ENCODE results near the gene CAPN13.

Gene CAPN13

GRCh38 chr2:30765876-30766470 lies 41.3 kb downstream of the CAPN13 start:
- TF ChIP-seq POLR2A (IDR thresholded peaks at IDR 0.05; ENCODE audit: low read depth, low read length) (no peak), POLR2AphosphoS5 (IDR thresholded peaks at IDR 0.05; ENCODE audit: low read depth, low read length) (no peak), SPI1 (IDR thresholded peaks at IDR 0.05; ENCODE audit: low read depth, low read length) (no peak)
- FAIRE-seq (no peak), DNase-seq (ENCODE audit: insufficient read length, low spot score) (no peak)

- no peak for TF ChIP-seq SPI1 (IDR thresholded peaks at IDR 0.05; ENCODE audit: low read depth, low read length)
- TF ChIP-seq TAF1 (IDR thresholded peaks at IDR 0.05; ENCODE audit: low read depth, low read length): no peak
- no peak for TF ChIP-seq POLR2AphosphoS5 (IDR thresholded peaks at IDR 0.05; ENCODE audit: low read depth, low read length)
- TF ChIP-seq POLR2A (IDR thresholded peaks at IDR 0.05; ENCODE audit: low read depth, low read length): no peak
- no peak for TF ChIP-seq PAX5 (IDR thresholded peaks at IDR 0.05; ENCODE audit: insufficient read depth, low read length, severe bottlenecking)
- TF ChIP-seq POU2F2 (IDR thresholded peaks at IDR 0.05; ENCODE audit: low read depth, low read length): no peak
- FAIRE-seq (no peak), DNase-seq (ENCODE audit: insufficient read length, low spot score) (no peak)
Measured at GRCh38 chr2:30765191-30765590, 42.1 kb downstream of the CAPN13 start.

DNA sequence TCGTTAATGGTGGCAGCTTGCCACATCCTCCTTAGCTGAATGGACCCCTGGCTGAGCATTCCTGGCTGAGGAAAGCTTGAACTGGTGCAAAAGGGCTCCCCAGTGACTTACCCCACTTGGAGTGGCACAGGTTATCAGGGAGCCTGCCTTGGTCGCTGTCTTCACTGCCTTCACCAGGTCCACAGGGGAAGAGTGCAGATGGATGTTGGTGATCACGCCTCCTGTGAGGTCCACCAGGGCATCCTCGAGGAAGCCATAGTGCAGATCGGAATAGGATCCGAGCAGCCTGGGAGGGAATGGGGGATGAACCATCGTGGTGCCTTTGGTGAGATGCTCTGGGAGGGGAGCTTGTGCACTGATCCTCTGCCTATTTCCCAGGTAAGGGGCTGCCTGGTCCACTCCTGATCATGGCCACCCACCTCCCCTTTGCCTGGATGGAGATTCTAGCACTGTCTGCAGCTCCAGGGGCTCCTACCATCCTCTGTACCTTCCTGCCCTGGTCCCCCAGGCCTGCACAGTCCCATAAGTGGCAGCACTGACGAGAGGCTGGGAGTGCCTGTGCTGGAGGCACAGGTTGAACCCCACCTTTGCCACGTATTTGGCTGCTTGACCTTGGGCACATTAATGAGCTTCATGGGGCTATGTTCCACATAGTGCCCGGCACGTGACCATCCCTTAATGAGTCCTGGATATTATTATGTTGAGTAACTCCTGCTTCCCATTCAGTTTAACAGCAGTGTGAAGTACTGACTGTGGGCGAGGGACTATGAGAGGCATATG lies 43.0 kb downstream of the CAPN13 start:
- DNase-seq (ENCODE audit: insufficient read length, low spot score) (no peak), FAIRE-seq (no peak)
- TF ChIP-seq POLR2A (IDR thresholded peaks at IDR 0.05; ENCODE audit: low read depth, low read length) (no peak), TAF1 (IDR thresholded peaks at IDR 0.05; ENCODE audit: low read depth, low read length) (no peak), SPI1 (IDR thresholded peaks at IDR 0.05; ENCODE audit: low read depth, low read length) (no peak), PAX5 (IDR thresholded peaks at IDR 0.05; ENCODE audit: insufficient read depth, low read length, severe bottlenecking) (no peak), POLR2AphosphoS5 (IDR thresholded peaks at IDR 0.05; ENCODE audit: low read depth, low read length) (no peak), POU2F2 (IDR thresholded peaks at IDR 0.05; ENCODE audit: low read depth, low read length) (no peak)

DNA sequence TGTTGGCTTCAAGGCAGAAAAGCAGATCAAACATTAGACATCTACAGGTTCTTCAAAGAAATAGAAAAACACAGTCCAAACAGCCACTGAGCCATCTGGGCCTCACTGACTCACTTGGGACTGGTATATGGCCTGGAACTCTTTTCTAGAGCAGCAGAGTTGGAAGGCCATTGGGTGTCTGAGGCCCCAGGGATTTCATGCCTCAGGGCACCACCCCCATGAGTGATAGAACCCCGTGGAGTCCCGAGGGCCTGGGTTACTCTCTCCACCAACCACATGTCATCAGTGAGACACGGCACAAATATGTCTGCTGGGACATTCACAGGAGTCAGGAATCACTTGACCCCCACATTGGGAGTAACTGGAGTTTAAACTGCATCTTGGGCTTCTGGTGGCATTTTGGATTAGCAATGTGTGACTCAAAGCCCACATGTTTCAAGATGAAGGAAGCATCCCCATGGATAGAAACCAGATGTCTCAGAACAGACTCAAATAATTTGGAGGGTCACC lies 44.0 kb downstream of the CAPN13 start:
- no peak for DNase-seq (ENCODE audit: insufficient read length, low spot score)
- FAIRE-seq: no peak
- no peak for TF ChIP-seq POLR2AphosphoS5 (IDR thresholded peaks at IDR 0.05; ENCODE audit: low read depth, low read length)
- no peak for TF ChIP-seq TAF1 (IDR thresholded peaks at IDR 0.05; ENCODE audit: low read depth, low read length)
- TF ChIP-seq POU2F2 (IDR thresholded peaks at IDR 0.05; ENCODE audit: low read depth, low read length): no peak
- TF ChIP-seq PAX5 (IDR thresholded peaks at IDR 0.05; ENCODE audit: insufficient read depth, low read length, severe bottlenecking): no peak
- no peak for TF ChIP-seq SPI1 (IDR thresholded peaks at IDR 0.05; ENCODE audit: low read depth, low read length)
- no peak for TF ChIP-seq POLR2A (IDR thresholded peaks at IDR 0.05; ENCODE audit: low read depth, low read length)

DNA sequence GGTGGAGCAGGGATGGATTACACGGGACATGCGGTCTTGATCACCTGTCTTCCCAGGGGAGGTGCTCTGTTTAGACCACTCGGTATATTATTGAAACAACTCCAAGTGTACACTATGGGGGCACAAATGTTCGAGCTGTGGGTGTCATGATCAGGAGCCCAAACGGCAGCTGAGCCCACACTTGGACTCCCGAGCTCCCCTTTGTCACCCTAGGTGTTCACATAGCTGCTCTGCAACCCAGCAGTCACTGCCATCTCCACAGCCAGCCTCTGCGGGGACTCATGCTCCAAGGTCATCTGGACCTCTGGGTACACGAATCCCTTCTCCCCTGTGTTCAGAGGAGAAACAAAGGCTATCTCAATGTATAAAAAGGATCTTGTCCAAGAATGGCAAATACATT lies 46.0 kb downstream of the CAPN13 start:
- TF ChIP-seq SPI1 (IDR thresholded peaks at IDR 0.05; ENCODE audit: low read depth, low read length) (no peak), POLR2A (IDR thresholded peaks at IDR 0.05; ENCODE audit: low read depth, low read length) (no peak), PAX5 (IDR thresholded peaks at IDR 0.05; ENCODE audit: insufficient read depth, low read length, severe bottlenecking) (no peak), TAF1 (IDR thresholded peaks at IDR 0.05; ENCODE audit: low read depth, low read length) (no peak), POLR2AphosphoS5 (IDR thresholded peaks at IDR 0.05; ENCODE audit: low read depth, low read length) (no peak), POU2F2 (IDR thresholded peaks at IDR 0.05; ENCODE audit: low read depth, low read length) (no peak)
- DNase-seq (ENCODE audit: insufficient read length, low spot score) (no peak), FAIRE-seq (no peak)

DNA sequence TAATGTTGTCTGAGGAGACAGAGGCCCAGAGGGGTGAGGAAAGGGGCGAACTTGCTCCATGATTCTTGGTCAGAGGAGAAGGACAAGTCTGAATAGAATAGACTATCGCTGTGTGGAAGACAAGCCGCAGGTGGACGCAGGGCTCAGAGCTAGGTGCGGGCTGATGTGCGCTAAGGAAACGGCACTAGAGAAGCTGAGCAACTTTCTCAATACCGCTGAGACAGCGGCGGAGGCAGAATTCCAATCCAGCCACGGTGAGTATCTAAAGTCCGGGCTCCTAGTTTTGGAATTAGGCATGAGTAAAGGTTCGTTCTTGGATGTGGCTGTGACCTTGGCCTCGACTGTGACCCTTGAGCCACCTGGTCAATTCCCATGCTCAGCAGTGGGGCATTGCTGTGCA lies 47.8 kb downstream of the CAPN13 start:
- DNase-seq (ENCODE audit: insufficient read length, low spot score) (no peak), FAIRE-seq (no peak)
- TF ChIP-seq SPI1 (IDR thresholded peaks at IDR 0.05; ENCODE audit: low read depth, low read length) (no peak), POLR2A (IDR thresholded peaks at IDR 0.05; ENCODE audit: low read depth, low read length) (no peak), POLR2AphosphoS5 (IDR thresholded peaks at IDR 0.05; ENCODE audit: low read depth, low read length) (no peak), PAX5 (IDR thresholded peaks at IDR 0.05; ENCODE audit: insufficient read depth, low read length, severe bottlenecking) (no peak), TAF1 (IDR thresholded peaks at IDR 0.05; ENCODE audit: low read depth, low read length) (no peak), POU2F2 (IDR thresholded peaks at IDR 0.05; ENCODE audit: low read depth, low read length) (no peak)

DNA sequence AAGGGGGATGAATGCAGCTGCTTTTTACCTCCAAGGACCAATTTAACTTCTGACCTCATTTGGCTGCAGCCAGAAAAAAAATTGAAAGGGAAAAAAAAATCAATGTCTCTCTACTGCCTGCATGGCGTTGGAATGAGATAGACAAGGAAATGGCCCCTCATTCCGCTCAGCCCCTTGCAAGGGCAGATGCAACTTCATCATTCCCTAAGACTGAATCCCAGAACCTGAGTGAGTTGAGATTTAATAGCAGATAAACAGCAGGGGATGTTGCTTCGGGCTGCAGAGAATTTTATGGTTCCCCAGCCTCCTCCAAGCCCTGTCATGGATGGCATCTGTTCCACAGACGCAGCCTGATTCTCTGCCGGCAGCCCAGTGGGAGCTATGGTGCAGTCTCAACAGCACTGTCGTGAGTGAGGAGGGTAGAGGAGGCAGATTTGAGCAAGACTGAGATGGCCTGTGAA lies 49.0 kb downstream of the CAPN13 start:
- DNase-seq (ENCODE audit: insufficient read length, low spot score): no peak
- no peak for FAIRE-seq
- TF ChIP-seq TAF1 (IDR thresholded peaks at IDR 0.05; ENCODE audit: low read depth, low read length) (no peak), POLR2AphosphoS5 (IDR thresholded peaks at IDR 0.05; ENCODE audit: low read depth, low read length) (no peak), SPI1 (IDR thresholded peaks at IDR 0.05; ENCODE audit: low read depth, low read length) (no peak), POLR2A (IDR thresholded peaks at IDR 0.05; ENCODE audit: low read depth, low read length) (no peak), POU2F2 (IDR thresholded peaks at IDR 0.05; ENCODE audit: low read depth, low read length) (no peak), PAX5 (IDR thresholded peaks at IDR 0.05; ENCODE audit: insufficient read depth, low read length, severe bottlenecking) (no peak)

- DNase-seq (ENCODE audit: insufficient read length, low spot score) (no peak), FAIRE-seq (no peak)
- TF ChIP-seq POLR2AphosphoS5 (IDR thresholded peaks at IDR 0.05; ENCODE audit: low read depth, low read length) (no peak), POU2F2 (IDR thresholded peaks at IDR 0.05; ENCODE audit: low read depth, low read length) (no peak), TAF1 (IDR thresholded peaks at IDR 0.05; ENCODE audit: low read depth, low read length) (no peak), PAX5 (IDR thresholded peaks at IDR 0.05; ENCODE audit: insufficient read depth, low read length, severe bottlenecking) (no peak), SPI1 (IDR thresholded peaks at IDR 0.05; ENCODE audit: low read depth, low read length) (no peak)
Measured at GRCh38 chr2:30757749-30758148, 49.5 kb downstream of the CAPN13 start.

DNA sequence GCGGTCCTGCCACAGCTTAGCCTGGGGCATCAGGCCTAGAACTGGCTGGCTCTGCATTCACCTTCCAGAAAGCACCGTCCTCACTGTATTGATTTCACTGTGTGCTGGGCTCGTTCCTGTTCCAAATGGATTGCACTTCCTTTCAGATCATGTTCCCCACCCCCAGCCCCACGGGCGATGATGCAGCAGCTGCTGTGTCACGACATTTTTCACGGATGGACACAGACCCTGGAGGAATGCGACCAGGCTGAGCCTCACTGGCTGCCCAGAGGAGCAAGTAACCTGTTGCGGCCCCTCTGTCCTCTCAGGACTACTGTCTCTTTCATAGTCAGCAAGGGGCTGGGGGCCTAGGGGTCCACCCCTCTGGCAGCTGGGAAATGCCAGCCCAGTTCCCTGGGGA lies 50.3 kb downstream of the CAPN13 start:
- TF ChIP-seq SPI1 (IDR thresholded peaks at IDR 0.05; ENCODE audit: low read depth, low read length) (no peak), POLR2A (IDR thresholded peaks at IDR 0.05; ENCODE audit: low read depth, low read length) (no peak), POLR2AphosphoS5 (IDR thresholded peaks at IDR 0.05; ENCODE audit: low read depth, low read length) (no peak), PAX5 (IDR thresholded peaks at IDR 0.05; ENCODE audit: insufficient read depth, low read length, severe bottlenecking) (no peak), POU2F2 (IDR thresholded peaks at IDR 0.05; ENCODE audit: low read depth, low read length) (no peak), TAF1 (IDR thresholded peaks at IDR 0.05; ENCODE audit: low read depth, low read length) (no peak)
- FAIRE-seq (no peak), DNase-seq (ENCODE audit: insufficient read length, low spot score) (no peak)

Data from GM12891 (cell line).